Activated effector memory CD4-positive, alpha-beta T cell treated with Interleukin-2 at 50 U/mL for 16 hours (primary cell): ENCODE data around the gene TOX3.

ENCODE experiments used
- DNase-seq: peaks from one replicate; pipeline ENCODE4 v3.0.0-alpha.2; 2020

Gene TOX3

GRCh38 chr16:52563767-52564611 lies 17.0 kb upstream of the TOX3 start:
- no peak for DNase-seq

GRCh38 chr16:52562770-52563169 lies 15.8 kb upstream of the TOX3 start:
- no peak for DNase-seq

GRCh38 chr16:52561910-52562741 lies 15.2 kb upstream of the TOX3 start:
- DNase-seq, result no peak

- DNase-seq, result no peak
These were observed 11.5 kb upstream of the TOX3 start for GRCh38 chr16:52558448-52558847.

- DNase-seq, result no peak
These were observed 10.3 kb upstream of the TOX3 start for GRCh38 chr16:52557236-52557635.

- no peak for DNase-seq
These were observed 9.1 kb upstream of the TOX3 start for GRCh38 chr16:52556083-52556482.

GRCh38 chr16:52555572-52555971 lies 8.6 kb upstream of the TOX3 start:
- no peak for DNase-seq

- DNase-seq, result no peak
These were observed 7.4 kb upstream of the TOX3 start for GRCh38 chr16:52554334-52554733.

- DNase-seq, result no peak
These were observed 6.4 kb upstream of the TOX3 start for GRCh38 chr16:52553322-52553721.

- DNase-seq, result no peak
These were observed 5.7 kb upstream of the TOX3 start for GRCh38 chr16:52552643-52553042.

GRCh38 chr16:52549011-52549692 lies 2.2 kb upstream of the TOX3 start:
- DNase-seq, result no peak

- no peak for DNase-seq
These were observed 1.5 kb upstream of the TOX3 start for GRCh38 chr16:52548261-52549010.

GRCh38 chr16:52547834-52548215 lies 882 bp upstream of the TOX3 start:
- DNase-seq, result no peak

GRCh38 chr16:52546291-52547003 lies 496 bp downstream of the TOX3 start:
- no peak for DNase-seq

- no peak for DNase-seq
These were observed 1.1 kb downstream of the TOX3 start for GRCh38 chr16:52545898-52546266.

GRCh38 chr16:52545222-52545897 lies 1.6 kb downstream of the TOX3 start:
- no peak for DNase-seq

GRCh38 chr16:52544703-52545102 lies 2.2 kb downstream of the TOX3 start:
- no peak for DNase-seq

GRCh38 chr16:52543654-52544053 lies 3.3 kb downstream of the TOX3 start:
- DNase-seq, result no peak

GRCh38 chr16:52540910-52541309 lies 6.0 kb downstream of the TOX3 start:
- no peak for DNase-seq

GRCh38 chr16:52539191-52539590 lies 7.8 kb downstream of the TOX3 start:
- no peak for DNase-seq

- no peak for DNase-seq
These were observed 8.4 kb downstream of the TOX3 start for GRCh38 chr16:52538511-52538910.

- DNase-seq, result no peak
These were observed 9.4 kb downstream of the TOX3 start for GRCh38 chr16:52537516-52537915.
